AG10803 (cell line): ENCODE data around the gene MYCBP.
"Not testable (repeated sequence)": the region's sequence is repeated elsewhere in the genome, so short reads cannot be mapped to it uniquely, and the experiment has no call there.

ENCODE experiments used
- DNase-seq: peaks from one replicate; pipeline ENCODE4 v3.0.0; 2010; ENCODE audit warnings: low read depth
- H3K4me3 ChIP-seq: 2 replicates; pipeline ENCODE4 v1.5.1; 2011; ENCODE audit warnings: mild to moderate bottlenecking, low read length, control low read depth
- TF ChIP-seq, protein P1 (sequence below): conservative IDR thresholded peaks from 2 replicates; pipeline ENCODE4 v1.5.1; 2011; ENCODE audit warnings: mild to moderate bottlenecking, low read length, control low read depth, inconsistent platforms

Gene MYCBP, protein sequence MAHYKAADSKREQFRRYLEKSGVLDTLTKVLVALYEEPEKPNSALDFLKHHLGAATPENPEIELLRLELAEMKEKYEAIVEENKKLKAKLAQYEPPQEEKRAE

DNA sequence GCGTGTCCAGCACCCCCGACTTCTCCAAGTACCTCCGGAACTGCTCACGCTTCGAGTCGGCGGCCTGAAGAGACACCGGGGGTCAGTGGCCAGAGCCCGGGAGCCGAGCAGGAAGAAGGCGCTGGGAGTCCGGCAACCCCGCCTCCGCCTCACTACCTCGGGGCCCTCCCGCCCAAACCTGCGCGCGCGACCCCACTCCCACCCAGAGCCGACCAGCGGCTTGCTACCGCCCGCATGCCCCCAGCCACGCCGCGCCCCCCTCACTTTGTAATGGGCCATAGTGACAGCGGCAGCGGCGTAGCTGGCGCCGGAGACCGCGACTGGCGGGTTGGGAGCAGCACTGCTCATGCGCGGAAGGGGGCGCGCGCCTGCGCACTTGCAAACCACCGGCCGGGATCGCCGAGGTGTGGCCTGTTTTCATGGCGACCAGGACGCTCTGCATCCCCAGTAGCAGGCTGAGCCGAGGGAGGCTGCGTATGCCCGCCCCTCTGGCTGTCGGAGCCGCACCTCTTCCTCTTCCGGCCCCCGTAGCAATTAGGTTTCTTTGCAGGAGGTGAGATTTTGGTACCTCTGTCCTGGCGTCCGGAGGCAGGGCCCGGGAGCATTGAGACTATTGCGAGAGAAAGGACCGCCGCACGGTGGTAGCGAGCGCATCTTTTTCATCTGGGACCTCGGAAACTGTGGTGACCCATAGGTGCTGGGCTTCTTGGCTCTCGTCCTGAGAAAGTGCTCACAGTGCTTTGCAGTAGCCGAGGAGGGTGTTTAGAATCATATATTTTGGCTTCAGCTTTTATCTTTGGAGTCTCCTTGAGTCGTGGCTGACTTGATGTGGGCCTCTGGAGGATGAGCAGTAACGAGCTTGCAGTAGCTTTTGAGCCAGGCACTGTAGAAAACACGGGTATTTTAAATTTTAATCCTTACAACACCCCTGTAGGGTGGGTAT, at the start of gene MYCBP:
Gene MYCBP, minus strand, starts transcription at position 322 of the 943 bp plus-strand sequence. Its CDS starts 43 bp downstream, at position 279.
- DNase-seq = peak; percentile 94
- TF ChIP-seq, protein P1, sequence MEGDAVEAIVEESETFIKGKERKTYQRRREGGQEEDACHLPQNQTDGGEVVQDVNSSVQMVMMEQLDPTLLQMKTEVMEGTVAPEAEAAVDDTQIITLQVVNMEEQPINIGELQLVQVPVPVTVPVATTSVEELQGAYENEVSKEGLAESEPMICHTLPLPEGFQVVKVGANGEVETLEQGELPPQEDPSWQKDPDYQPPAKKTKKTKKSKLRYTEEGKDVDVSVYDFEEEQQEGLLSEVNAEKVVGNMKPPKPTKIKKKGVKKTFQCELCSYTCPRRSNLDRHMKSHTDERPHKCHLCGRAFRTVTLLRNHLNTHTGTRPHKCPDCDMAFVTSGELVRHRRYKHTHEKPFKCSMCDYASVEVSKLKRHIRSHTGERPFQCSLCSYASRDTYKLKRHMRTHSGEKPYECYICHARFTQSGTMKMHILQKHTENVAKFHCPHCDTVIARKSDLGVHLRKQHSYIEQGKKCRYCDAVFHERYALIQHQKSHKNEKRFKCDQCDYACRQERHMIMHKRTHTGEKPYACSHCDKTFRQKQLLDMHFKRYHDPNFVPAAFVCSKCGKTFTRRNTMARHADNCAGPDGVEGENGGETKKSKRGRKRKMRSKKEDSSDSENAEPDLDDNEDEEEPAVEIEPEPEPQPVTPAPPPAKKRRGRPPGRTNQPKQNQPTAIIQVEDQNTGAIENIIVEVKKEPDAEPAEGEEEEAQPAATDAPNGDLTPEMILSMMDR = no peak
- H3K4me3 ChIP-seq = peak within 1 kb of the TSS; percentile 92

DNA sequence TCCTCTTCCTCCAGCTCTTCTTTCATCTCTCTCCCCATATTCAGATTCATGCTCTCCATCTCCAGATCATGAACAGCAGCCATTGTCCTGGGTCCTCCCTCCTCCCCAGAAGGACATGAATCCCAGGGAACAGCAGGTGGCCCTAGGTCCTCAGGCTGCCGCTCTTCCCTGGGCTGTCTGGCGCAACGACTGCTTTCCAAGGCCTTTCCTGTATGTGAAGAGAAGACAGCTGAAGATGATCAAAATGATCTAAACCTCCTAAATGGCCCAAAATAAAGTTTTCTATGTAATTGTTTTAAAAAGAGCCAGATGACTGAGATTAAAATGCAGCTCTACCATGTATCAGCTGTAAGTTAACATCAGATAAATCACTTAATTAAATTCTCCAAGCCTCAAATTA, 46.0 kb upstream of the MYCBP start:
- H3K4me3 ChIP-seq = no peak overlapping the region
- TF ChIP-seq, protein P1 = no peak
- DNase-seq = peak; percentile 21

DNA sequence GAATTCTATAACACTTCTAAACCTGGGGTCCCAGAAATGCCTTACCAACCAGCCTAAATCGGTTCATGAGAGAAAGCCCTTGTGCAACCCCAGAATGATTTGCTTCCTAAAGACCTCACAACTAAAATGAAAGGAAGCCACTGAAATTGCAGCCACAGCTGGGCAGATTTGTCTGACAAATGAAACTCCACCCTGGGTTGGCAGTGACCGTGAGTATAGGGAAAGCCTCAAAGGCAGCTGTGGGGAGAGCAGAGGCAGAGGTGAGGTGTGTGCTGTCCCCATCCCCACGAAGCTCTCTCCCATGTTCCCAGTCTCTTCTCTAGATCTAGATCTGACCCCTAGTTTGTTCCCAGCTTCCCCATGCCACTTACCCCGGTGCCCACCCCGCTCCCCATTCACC, 45.4 kb upstream of the MYCBP start:
- TF ChIP-seq, protein P1 = no peak
- no peak overlapping the region for H3K4me3 ChIP-seq
- peak; percentile 16 for DNase-seq

DNA sequence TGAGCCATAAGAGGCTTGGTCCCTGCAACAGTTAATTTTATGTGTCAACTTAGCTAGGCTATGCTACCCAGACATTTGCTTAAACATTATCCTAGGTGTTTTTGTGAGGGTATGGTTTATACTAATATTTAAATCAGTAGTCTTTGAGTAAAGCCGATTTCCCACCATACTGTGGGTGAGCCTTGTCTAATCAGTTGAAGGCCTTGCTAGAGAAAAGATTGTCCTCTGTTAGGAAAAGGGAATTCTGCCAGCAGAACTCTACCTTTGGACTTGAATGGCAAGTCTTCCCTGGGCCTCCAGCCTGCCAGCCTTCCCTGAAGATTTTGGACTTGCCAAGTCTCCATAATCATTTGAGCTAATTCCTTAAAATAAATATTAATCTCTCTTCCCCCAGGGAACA, 44.6 kb upstream of the MYCBP start:
- H3K4me3 ChIP-seq = no peak overlapping the region
- TF ChIP-seq, protein P1 = no peak
- DNase-seq = no peak

DNA sequence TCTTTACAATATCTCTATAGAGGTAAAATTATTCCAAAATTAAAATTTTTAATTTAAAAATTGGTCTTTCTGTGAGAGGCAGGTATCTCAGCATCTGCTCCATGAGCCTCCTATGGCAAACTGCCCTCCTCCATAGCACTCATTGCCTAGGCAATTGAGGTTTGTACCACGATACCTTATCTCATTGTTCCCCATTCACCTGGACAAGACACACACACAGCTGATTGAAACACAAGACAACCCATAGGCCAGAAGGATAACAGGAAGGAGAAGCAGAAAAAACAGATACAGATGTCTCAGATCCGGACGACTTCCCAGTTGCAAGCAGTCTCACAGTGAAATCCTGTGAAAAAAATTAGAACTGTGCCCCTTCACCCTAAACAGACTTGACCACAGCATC, 44.2 kb upstream of the MYCBP start:
- DNase-seq = no peak
- H3K4me3 ChIP-seq = no peak overlapping the region
- TF ChIP-seq, protein P1 = no peak

DNA sequence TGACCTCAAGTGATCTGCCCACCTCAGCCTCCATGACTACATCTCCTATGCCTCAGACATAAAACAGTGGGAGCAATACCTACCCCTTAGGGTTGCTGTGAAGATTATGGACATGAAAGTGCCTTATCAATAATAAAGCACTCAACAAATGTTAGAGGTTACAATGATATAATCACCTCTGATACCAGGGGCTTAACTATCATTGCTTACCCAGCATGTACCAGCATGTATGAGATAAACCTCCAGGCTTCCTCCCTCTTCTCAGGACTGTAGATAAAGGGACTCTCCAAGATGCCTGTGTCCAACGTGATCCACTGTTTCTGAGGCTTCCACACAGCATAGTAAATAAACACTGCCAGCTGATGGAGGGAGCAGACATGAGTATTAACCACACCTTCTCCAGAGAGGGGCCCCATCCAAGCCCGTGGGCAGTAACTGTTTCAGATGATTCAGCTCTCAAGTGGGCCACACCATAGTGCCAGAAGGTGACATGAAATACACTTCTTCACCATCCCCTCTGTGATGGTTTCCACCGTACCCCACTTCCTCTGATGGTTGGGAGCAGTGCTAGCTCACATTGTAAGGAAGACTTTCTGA, 42.3 kb upstream of the MYCBP start:
- H3K4me3 ChIP-seq = no peak overlapping the region
- DNase-seq = no peak
- TF ChIP-seq, protein P1 = no peak

DNA sequence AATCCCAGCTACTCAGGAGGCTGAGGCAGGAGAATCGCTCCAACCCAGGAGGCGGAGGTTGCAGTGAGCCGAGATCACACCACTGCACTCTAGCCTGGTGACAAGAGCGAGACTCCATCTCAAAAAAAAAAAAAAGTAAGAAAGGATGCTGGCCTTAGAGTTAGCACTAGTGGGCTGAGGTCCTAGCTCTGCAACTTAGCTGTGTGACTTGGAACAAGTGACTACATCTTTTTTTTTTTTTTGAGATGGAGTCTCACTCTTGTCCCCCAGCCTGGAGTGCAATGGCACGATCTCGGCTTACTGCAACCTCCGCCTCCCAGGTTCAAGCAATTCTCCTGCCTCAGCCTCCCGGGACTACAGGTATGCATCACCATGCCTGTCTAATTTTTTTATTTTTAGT, 41.8 kb upstream of the MYCBP start:
- not testable (repeated sequence) for DNase-seq, H3K4me3 ChIP-seq
